ENCODE results near the gene MBNL2. TPM values are rescaled to one million over a fixed set of nuclear protein-coding genes. Genes with fewer than 3 reads are reported as not detected.

Gene MBNL2
- total RNA-seq, 1 donor from 2014 or later = 28.1 TPM

- ATAC-seq = no peak
Observed at GRCh38 chr13:97429681-97430081, 207.5 kb downstream of the MBNL2 start.

- no peak for ATAC-seq
Observed at GRCh38 chr13:97430296-97430695, 208.2 kb downstream of the MBNL2 start.

GRCh38 chr13:97431171-97431764 lies 209.1 kb downstream of the MBNL2 start:
- ATAC-seq = no peak

- no peak for ATAC-seq
Observed at GRCh38 chr13:97432232-97432916, 210.2 kb downstream of the MBNL2 start.

GRCh38 chr13:97432917-97433726 lies 211.0 kb downstream of the MBNL2 start:
- ATAC-seq = peak; percentile 96

- ATAC-seq = peak; percentile 80
Observed at GRCh38 chr13:97433727-97434396, 211.7 kb downstream of the MBNL2 start, which contains the start of gene RAP2A. RAP2A (plus strand) TSS chr13:97434169; CDS start chr13:97434471, 302 bp downstream.

GRCh38 chr13:97434397-97435201 lies 212.5 kb downstream of the MBNL2 start:
- ATAC-seq = no peak

- no peak for ATAC-seq
Observed at GRCh38 chr13:97435323-97435722, 213.2 kb downstream of the MBNL2 start.

- no peak for ATAC-seq
Observed at GRCh38 chr13:97435794-97436193, 213.7 kb downstream of the MBNL2 start.

- no peak for ATAC-seq
Observed at GRCh38 chr13:97436845-97437244, 214.7 kb downstream of the MBNL2 start.

- no peak for ATAC-seq
Observed at GRCh38 chr13:97437729-97438128, 215.6 kb downstream of the MBNL2 start.

GRCh38 chr13:97438856-97439595 lies 216.9 kb downstream of the MBNL2 start:
- no peak for ATAC-seq

- ATAC-seq = no peak
Observed at GRCh38 chr13:97440598-97441170, 218.6 kb downstream of the MBNL2 start.

GRCh38 chr13:97441368-97441767 lies 219.2 kb downstream of the MBNL2 start:
- no peak for ATAC-seq

Other genes with a start within 250 kb of the MBNL2 start
- 0.36 TPM for gene OXGR1, start 227.9 kb upstream of the MBNL2 start, total RNA-seq
- gene RAP2A, start 211.8 kb downstream of the MBNL2 start, total RNA-seq = 43.8 TPM

All from esophagus mucosa (tissue), 1 donor.